ENCODE results near the gene CFAP92.
A peak's percentile ranks its signal among the peaks of the same experiment; 100 is the strongest.
"Not testable (repeated sequence)": the region's sequence is repeated elsewhere in the genome, so short reads cannot be mapped to it uniquely, and the experiment has no call there.

CFAP92 gene

GRCh38 chr3:128881576-128881975, 112.3 kb downstream of the CFAP92 start:
- TF ChIP-seq SNAI2 (CRISPR knock-in tag; IDR thresholded peaks at IDR 0.05) = no peak
- no peak for TF ChIP-seq ZNF565 (CRISPR knock-in tag; conservative IDR thresholded peaks at IDR 0.05; ENCODE audit: low read depth)
- no peak for TF ChIP-seq RARB (CRISPR knock-in tag; IDR thresholded peaks at IDR 0.05)
- no peak for TF ChIP-seq ARNTL (CRISPR knock-in tag; IDR thresholded peaks at IDR 0.05; ENCODE audit: borderline replicate concordance, low read depth)
- no peak for TF ChIP-seq OSR1 (CRISPR knock-in tag; IDR thresholded peaks at IDR 0.05)
- TF ChIP-seq ISL1 (CRISPR knock-in tag; IDR thresholded peaks at IDR 0.05) = no peak
- no peak for TF ChIP-seq ZC3H10 (CRISPR knock-in tag; IDR thresholded peaks at IDR 0.05)
- TF ChIP-seq CSRNP3 (CRISPR knock-in tag; IDR thresholded peaks at IDR 0.05) = no peak
- no peak for TF ChIP-seq TSHZ2 (CRISPR knock-in tag; IDR thresholded peaks at IDR 0.05)
- no peak for TF ChIP-seq ESRRG (CRISPR knock-in tag; IDR thresholded peaks at IDR 0.05)
- no peak for TF ChIP-seq TCF4 (CRISPR knock-in tag; IDR thresholded peaks at IDR 0.05; ENCODE audit: borderline replicate concordance)
- TF ChIP-seq TOX (CRISPR knock-in tag; IDR thresholded peaks at IDR 0.05; ENCODE audit: borderline replicate concordance) = no peak
- no peak for TF ChIP-seq PPARA (CRISPR knock-in tag; IDR thresholded peaks at IDR 0.05; ENCODE audit: borderline replicate concordance)
- TF ChIP-seq PATZ1 (CRISPR knock-in tag; IDR thresholded peaks at IDR 0.05; ENCODE audit: borderline replicate concordance) = no peak
- no peak for TF ChIP-seq ZNF8 (CRISPR knock-in tag; IDR thresholded peaks at IDR 0.05)
- ATAC-seq = no peak

GRCh38 chr3:128880455-128880854, 113.4 kb downstream of the CFAP92 start:
- ATAC-seq = not testable (repeated sequence)

- peak; percentile 5 for ATAC-seq
- TF ChIP-seq CSRNP3 (CRISPR knock-in tag; IDR thresholded peaks at IDR 0.05) (no peak), PPARA (CRISPR knock-in tag; IDR thresholded peaks at IDR 0.05; ENCODE audit: borderline replicate concordance) (no peak), RARB (CRISPR knock-in tag; IDR thresholded peaks at IDR 0.05) (no peak), ISL1 (CRISPR knock-in tag; IDR thresholded peaks at IDR 0.05) (no peak), TCF4 (CRISPR knock-in tag; IDR thresholded peaks at IDR 0.05; ENCODE audit: borderline replicate concordance) (no peak), ZNF8 (CRISPR knock-in tag; IDR thresholded peaks at IDR 0.05) (no peak), ESRRG (CRISPR knock-in tag; IDR thresholded peaks at IDR 0.05) (no peak), ZFP3 (CRISPR knock-in tag; IDR thresholded peaks at IDR 0.05) (no peak), ZNF70 (CRISPR knock-in tag; IDR thresholded peaks at IDR 0.05) (no peak), ZFP30 (CRISPR knock-in tag; IDR thresholded peaks at IDR 0.05) (no peak)
Observed at GRCh38 chr3:128879991-128880390, 113.9 kb downstream of the CFAP92 start.

- TF ChIP-seq ZFP3 (CRISPR knock-in tag; IDR thresholded peaks at IDR 0.05) = peak; percentile 48; the same call in 1 of the 2 replicates
- TF ChIP-seq RARB (CRISPR knock-in tag; IDR thresholded peaks at IDR 0.05) = no peak
- no peak for TF ChIP-seq ISL1 (CRISPR knock-in tag; IDR thresholded peaks at IDR 0.05)
- TF ChIP-seq CSDC2 (CRISPR knock-in tag; IDR thresholded peaks at IDR 0.05) = no peak
- TF ChIP-seq TOX (CRISPR knock-in tag; IDR thresholded peaks at IDR 0.05; ENCODE audit: borderline replicate concordance) = no peak
- TF ChIP-seq SNAI2 (CRISPR knock-in tag; IDR thresholded peaks at IDR 0.05) = 0 out of 2 replicates have a peak, but pooled peaks have one; percentile 60
- no peak for TF ChIP-seq BACH2 (CRISPR knock-in tag; IDR thresholded peaks at IDR 0.05; ENCODE audit: borderline replicate concordance)
- ATAC-seq = peak; percentile 91
Observed at GRCh38 chr3:128879125-128879969, 114.5 kb downstream of the CFAP92 start, which contains the start of gene ACAD9. Gene ACAD9 (plus strand): TSS chr3:128879620. CDS start chr3:128879692, 72 bp downstream.
